Ovary (tissue), 3 donors: Measurements from ENCODE around the gene PDE3A.

ENCODE experiments used
- CTCF ChIP-seq, 3 donors: fragments of 450-650 bp in 2 of 3; fragments of 200-600 bp in 1 of 3; IDR thresholded peaks; one replicate each; pipeline versions ENCODE4 v1.5.1 to v1.8.0; 2016 to 2022; ENCODE audit warnings: antibody characterized with exemption in 3 of 3, mild to moderate bottlenecking in 1 of 3
- EP300 ChIP-seq: sonication (generic); formaldehyde crosslinking; IDR thresholded peaks from one replicate; pipeline ENCODE4 v1.6.1; 2017; ENCODE audit warnings: antibody characterized with exemption
- POLR2A ChIP-seq: fragments of 450-650 bp; IDR thresholded peaks from one replicate; pipeline ENCODE4 v1.6.1; 2017; ENCODE audit warnings: antibody characterized with exemption, mild to moderate bottlenecking, moderate library complexity
- donor health status: DM: no; HTN: no; CAD: no.

DNA sequence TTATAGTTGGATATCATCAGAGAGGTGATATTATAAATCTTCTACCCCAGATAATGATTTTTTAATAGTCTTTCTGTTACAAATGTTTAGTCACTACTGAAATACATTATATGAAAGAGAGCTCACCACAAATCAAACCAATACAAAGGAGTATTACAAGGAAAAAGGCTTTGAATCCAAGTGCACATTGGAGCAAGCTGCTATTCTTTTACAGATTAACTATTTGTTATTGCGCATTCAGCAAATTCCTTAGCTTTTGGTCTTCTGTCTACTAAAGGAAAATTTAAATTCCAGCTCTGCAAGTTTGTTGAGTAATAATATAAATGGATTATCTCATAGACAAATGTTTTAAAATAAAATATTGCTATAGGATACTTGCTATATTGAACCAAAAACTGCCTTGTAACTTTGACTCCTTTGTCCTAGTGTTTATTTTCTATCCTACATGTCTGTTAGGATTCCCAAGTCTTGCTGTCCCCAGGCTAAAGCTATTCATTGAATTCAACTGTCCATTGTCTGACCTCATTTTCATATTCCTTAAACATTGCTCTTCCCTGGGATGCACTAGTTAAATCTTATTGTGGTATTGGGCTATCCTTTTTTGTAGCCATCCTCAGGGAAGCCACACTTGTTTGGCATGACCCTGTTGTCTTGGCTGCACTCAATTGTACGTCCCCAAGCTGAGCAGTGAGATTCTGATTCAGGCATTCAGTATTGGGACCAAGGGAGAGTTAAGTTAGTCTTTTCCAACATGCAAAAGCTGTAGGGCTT, 41.5 kb downstream of the PDE3A start:
- TF ChIP-seq CTCF (IDR thresholded peaks at IDR 0.05) (no peak), EP300 (no peak), POLR2A (no peak)
